HG02981 (cell line): ENCODE data around the gene PGM5.

Source experiments
- ATAC-seq: cut with Tn5 transposase; IDR thresholded peaks from one replicate; pipeline ENCODE4 v1.9.1; 2021; ENCODE audit warnings: mild to moderate bottlenecking, moderate library complexity; ENCODE audit not compliant: unreplicated experiment

Gene PGM5

DNA sequence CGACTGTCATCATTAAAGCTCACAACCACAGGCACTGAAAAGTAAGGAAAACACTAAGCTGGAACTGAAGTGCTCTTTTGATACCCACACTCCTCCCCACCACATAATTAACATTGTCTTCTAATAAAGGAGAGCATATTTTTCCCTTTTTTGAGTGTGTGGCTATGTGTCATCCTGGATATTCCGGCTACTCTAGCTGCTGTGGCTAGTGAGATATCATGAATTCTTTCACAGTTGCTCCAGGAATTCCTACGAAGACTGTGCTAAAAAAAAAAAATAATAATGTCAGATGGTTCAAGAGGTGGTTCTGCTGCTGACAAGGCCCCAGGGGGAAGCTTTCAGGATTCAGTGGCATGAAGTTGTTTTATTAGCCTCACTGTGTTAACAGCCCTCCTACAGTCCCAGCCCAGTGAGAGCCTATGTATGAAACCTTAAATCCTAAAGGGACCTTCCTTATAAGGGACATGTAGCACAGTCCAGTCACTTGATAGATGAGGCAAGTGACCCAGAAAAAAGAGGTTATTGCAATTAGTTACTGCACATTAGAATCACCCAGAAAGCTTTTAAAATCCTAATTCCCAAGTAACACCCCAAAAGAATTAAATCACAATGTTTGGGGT, 137.7 kb downstream of the PGM5 start:
- ATAC-seq = no peak

DNA sequence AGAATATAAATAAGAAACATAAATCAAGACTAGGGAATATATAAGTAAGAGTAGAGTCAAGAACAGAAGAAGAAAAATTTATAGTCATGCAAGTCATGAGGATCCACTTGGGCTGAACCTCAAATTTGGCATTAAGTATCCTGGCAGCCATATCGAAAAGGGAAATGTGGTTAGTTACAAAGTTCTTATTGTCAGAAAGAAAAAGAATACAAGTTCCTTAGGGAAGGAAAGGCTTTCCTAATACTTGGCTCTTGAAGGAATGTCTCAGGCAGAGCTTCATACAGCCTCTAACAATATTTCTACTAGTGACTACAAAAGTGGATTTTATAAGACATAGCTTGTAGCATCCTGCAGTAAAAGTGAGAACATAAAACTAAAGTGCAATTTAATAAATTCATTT, 138.8 kb downstream of the PGM5 start:
- ATAC-seq = no peak

DNA sequence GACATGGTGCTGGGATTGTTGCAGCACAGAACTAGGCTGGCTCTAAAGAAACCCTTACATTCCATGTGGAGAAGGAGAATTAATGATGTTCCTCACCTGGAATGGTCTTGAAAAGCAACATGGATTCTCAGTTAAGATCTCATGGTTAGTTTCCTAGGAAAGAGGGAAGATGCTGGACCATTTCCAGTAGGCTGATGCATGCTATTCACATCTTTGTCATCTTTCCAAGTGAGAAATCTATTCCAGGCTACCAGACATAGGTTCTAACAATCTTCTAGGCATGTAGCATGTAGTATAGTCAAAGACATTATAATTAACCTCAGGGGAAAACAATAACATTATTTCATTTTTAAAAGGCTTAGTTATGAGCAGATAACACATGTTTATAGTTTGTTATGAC, 139.9 kb downstream of the PGM5 start:
- no peak for ATAC-seq

DNA sequence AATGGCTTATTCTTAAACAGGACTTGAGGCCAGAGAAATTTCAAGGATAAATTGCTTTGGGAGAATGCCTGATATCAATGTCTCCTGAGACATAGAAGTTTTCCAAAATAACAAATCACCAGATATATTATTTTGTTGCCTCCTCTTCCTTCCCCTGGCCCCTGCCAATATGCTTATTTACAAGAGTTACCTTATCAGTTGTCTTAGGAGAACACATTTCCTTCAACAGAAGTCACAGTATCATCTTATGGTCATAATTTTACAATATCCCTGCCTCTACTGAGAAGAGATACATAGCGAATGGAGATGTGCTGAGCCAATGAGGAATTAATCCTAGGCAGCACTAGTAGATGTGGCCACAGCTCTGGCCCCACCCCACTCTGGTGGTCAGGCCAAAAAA, 141.2 kb downstream of the PGM5 start:
- no peak for ATAC-seq

DNA sequence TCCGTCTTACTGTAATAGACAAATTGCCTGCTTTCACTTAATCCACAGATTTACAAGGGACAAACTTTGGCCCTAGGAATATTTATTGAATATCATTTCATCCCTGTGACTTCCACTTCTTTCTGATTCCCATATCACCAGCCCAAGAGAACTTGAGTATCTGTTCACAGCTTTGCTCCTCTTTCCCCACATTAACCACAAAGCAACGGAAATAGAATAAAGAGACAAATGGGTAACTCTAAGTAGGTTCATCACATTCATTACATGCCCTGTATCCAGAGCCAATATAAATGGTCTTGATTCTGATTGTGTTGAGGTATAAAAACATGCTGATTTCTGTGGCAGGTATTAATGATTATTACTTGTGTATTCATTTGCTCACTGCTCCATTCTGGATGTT, 142.4 kb downstream of the PGM5 start:
- ATAC-seq = no peak

DNA sequence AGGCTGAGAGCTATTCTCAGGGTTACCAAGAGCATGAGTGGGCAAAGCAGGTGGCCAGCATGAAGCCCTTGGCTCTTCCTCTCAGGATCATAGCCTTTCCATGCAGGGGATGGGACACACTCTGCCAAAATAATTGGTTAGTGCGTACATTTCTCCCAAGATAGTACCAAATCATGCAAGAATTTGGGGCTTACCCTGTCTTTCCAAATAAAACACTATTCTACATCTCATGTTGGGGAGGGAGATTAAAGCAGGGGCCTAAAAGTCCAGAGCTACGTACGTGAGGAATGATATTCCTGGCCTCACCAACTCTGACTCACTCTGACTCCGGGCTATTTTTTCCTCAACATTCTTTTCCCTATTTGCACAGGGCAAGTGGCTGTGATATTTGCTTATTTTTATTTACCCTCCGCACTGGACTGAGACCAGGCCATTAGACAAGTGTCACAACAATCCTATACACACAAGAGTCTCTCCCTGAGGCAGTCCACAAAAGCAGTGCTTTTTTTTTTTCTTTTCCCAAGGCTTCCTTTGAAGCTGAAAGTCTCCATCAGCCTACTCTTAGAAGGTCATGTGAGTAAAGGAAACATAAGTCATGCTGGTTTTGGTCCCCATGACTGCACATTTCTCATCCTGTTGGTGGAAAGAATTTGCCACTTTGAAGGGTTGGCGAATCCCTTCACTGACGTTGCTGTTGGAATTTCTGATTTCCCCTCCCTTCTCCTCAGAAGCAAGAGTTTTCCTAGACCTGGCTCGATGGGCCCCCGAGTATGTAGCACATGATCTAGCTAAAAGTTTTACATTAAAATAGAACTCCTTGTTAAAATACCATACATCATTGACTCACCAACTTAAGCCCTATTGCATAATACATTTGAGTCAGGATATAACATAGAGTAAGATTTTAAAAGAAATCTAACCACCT, 144.3 kb downstream of the PGM5 start:
- ATAC-seq = no peak

DNA sequence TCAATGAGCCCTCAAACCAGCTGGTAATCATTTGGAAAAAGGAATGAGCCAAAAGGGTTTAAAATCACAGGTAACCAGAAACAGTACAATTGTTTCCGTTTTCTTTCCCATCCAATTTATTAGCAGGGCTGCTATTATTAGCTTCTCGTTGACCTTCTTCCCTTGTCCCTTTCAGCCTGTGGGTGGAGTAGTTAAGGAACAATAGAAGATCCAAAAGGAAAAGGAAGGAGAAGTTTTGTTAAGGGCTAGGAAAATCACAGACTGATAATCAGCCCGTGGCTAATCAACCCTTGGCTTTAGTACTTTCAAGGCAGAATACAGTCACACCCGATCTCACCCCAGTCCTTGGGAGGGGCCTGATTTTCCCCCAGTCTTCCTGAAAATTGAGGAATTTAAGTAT, 145.9 kb downstream of the PGM5 start:
- no peak for ATAC-seq

DNA sequence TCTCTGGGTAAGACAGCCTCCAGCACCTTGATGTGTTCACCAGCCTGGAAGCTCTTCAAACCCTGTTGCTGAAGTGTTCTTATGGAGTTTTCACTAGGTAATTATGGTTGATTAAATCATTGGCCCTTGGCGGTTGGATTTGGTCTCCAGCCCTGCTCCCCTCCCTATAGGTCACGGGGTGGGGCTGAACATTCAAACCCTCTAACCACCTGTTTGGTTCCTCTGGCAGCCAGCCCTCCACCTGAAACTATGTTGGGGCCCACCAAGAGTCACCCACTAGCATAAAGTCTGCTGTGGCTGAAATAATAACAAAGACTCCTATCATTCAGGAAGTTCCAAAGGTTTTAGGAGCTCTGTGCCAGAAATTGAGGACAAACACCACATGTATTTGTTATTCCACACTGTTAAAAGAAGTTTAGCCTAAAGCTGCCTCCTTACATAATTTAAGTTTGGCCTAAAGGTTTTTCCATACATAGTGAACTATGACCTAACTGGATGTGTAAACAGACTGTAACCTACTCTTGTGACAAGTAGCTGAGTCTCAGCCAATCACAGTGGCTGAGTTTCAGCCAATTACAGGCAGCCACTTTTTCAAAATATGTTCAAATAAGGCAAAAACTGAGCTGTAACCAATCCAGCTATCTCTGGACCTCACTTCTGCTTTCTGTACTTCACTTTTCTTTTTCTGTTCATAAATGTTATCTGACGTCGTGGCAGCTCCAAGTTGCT, 149.4 kb downstream of the PGM5 start:
- peak; percentile 65 for ATAC-seq

DNA sequence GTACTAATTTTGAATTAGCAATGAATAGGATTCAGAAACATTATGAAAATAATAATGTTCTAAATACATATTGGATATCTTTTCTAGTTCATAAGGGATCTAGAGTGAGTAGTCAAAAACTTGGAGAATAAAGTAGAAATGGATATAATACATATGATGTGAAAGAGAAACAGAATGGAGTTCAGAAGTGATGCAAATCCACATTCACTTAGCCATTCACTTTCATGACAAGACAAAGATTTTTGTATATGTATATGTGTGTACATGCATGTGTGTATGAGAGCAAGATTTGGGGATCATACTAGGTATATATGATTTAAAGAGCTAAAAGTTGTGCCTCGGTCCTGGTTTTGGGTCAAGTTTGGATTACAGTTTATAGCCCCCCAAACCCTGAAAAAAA, 150.1 kb downstream of the PGM5 start:
- ATAC-seq = no peak

DNA sequence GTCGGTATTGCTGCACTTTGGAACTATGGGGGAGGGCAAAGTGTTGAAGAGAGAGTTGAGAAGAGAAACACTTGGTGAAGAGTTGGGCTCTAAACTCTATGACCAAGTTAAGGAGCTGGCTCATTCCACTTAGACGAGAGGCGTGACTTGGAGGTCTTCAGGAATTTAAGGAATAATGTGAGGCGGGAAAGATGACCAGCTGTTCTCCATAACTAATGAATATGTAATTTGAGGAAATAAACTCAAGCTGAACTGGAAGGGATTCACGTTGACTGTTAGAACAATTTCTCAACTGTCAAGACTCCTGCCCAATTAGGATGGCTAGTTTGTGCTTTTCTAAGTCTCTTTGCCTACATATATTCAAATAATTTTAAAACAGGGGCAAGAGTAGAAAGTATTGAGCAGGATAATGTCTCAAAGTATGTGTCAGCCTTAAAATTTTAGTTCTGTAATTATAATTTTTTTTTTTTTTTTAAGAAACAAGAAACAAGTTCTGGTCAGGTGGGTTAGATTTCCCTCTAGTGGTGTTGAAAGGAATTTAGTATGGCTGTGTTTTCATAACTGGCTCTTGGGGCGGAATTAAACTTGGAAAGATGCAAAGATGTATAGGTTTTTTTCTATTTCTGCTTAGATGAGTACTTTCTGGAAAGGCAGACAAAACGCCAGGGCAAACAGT, 150.9 kb downstream of the PGM5 start:
- ATAC-seq = no peak

DNA sequence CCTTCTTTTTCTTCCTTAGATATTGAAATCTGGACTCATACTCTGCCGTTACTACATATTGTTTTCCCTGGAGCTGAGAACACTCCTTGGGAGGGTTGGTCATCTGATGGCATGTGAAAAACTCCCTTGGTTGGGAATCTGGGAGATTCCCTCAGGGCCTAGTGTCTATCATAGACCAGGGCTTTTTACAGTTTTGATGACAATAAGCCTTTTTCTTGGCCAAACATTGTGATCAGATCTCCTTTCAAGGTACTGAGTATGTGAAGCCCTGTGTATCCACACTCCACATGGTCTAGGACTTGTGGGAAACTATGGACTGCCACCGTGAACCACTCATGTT, 151.4 kb downstream of the PGM5 start:
- no peak for ATAC-seq

DNA sequence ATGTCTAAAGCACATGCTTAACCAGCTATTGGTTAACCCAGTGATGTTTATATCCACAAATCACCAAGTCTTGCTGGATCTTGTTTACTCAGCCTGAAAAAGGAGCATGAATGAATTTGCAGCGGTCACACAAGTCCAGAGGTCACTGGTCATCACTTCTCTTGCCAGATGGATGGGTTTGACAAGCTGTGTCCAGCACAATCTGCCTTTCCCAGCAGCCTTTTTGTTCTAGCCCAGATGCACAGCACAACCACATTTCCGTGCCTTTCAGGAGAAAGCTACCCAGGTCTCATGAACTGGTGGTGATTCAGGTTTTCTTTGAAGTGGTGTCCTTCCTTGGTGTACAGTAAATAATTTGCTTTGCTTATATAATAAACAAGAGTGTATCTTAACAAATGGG, 152.1 kb downstream of the PGM5 start:
- ATAC-seq = no peak

DNA sequence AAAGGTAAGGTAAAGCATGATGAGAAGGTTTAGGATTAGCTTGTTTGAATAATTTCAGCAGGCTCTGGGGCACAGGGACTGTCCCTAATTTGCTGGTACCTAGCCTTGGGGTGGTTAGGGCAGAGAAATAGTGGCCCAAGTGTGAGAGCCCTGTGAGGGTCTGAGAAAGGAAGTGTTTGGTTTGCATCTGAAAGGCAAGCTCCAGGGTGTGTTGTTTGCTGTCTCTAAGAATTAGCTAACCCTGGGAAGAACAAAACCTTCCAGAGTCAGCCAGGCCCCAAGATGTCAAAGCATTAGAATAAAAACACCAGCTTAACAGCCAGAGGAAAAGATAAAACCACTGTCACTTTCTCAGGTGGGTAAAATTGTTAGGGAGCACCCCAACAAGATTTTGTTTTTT, 153.3 kb downstream of the PGM5 start:
- ATAC-seq = no peak

DNA sequence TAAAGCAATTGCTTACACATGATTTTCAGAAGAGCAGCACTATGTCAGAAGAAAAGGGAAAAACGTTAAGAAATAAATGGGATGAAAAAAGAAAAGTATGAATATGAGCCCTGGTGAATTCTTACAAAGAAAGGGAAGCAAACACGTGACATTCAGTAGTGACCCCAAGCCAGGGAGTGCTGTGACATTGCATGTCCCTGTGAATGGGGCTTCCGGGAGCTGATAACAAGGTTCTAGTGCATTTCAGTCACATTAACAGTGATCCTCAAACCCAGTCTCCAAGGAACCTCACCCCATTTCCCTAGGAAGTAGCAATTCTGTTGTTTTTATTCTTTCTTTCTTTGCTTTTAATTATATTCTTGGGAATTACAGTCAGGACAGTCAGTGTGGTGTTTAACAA, 157.0 kb downstream of the PGM5 start:
- no peak for ATAC-seq

DNA sequence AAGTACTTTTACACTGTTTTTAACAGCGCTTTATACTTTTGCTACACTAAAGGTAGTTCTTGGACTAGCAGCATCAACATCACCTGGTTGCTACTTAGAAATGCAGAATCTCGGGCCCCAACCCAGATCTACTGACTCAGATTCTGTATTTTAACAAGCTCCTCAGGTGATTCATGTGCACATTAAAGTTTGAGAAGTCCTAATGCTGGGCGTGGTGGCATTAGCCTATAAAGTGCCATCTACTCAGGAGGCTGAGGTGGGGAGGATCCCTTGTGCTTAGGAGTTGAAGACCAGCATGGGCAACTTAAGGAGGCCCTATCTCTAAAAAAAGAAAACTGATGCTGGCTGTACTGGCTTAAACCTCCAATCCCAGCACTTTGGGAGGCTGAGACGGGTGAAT, 157.6 kb downstream of the PGM5 start:
- no peak for ATAC-seq

DNA sequence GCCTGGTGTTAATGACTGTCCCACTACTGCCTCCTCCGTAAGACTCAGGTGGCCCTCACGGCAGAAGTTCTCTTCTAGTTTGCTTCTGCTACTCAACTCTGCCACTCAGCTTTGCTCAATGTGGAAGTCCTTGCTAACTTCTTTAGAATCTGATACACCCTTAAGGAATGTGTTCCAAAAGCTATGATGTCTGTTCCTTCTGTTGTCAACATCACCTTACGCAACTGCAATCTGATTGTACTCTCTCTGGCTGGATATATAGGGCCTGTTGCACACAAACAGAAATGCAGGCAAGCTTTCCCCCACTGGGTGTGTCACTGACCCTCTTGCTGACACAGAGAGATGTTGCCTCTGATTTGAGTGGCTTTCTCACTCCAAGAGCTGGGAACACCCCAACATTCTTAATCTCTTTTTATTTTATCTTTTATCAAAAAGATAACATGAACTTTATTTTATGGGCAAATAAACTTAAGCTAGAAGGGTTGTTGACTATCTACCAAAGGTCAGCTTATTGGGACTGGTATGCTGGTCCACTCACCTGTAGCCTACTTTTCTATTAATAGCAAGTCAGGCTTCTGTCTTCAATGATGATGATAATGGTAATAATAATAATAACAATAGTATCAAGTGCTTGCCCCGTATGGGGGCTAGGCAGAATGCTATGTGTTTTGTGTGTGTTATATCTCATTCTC, 159.1 kb downstream of the PGM5 start:
- no peak for ATAC-seq

DNA sequence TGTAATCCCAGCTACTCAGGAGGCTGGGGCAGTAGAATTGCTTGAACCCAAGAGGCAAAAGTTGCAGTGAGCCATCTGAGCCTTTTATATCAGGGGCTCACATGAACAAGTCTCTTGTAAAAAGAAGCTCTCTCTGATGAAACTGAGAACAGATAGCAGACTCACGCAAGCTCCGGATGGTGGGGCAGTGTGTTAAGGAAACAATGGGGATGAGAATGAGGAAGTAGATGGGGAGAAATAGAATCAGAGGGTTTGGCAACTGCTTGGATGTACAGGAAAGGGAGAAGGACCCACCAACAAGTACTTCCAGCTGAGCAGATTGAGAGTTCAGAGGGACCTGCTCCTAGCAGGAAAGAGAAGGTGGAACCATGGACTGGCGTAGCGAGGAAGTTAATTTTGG, 165.7 kb downstream of the PGM5 start:
- no peak for ATAC-seq

DNA sequence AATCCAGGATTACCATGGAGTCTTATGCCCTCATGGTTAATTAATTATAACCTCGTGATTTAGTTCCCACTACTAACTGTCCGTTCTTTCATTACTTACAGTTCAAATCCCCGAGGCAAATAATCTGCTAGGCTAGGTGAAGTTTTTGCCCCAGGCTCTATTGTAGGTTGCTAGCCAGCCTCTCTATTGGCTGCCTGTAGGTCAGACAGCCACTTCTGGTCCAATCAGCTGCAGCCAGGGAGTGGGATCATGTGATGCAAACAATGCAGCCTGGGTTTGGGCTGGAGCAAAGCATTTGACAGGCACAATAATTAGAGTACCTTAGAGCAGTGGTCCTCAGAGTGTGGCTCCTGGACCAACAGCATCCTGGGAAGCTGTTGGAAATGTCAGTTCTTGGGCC, 166.5 kb downstream of the PGM5 start:
- no peak for ATAC-seq

DNA sequence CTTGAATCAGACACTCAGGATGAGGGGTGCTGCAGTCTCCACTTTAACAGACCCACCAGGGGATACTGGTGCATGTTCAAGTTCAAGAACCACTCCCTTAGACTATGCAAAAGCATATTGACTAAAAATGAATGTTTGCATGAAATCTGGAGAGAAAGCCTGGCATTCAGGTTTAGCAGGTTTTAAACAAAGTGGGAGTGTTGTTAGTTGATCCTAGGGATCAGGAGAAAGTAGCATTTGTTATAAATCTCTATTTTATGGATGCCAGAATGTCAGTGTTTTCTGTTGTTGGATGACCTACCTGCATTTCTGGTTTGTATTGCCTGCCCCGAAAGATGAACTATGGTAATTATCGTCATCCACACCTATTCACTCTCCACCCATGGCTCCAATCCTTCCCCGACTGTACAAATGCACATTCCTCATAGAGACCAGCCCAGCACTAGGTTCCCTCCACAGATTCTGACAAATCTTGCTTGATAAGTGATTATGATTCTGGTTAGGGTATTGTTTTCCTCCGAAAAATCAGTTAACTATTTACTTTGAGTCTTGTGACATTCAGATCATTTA, 167.0 kb downstream of the PGM5 start:
- ATAC-seq = no peak

DNA sequence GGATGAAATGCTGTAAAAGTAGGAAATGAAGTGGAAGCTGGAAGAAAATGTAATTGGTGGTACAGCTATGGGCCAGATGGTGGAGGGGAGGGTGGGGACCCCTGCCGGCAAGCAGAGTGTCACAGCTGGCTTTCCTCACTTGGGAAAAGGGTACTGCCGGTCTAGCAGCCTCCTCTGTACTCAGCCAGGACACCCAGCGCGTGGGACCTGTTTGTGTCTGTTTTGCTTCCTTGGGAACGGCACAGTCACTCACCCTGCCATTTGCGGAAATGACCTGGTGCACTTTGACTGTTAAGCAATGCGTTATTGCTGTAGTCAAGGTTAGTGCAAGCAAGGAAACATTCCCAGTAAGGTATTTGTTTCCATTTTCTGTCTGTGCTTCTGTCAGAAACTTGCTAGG, 174.2 kb downstream of the PGM5 start:
- no peak for ATAC-seq

DNA sequence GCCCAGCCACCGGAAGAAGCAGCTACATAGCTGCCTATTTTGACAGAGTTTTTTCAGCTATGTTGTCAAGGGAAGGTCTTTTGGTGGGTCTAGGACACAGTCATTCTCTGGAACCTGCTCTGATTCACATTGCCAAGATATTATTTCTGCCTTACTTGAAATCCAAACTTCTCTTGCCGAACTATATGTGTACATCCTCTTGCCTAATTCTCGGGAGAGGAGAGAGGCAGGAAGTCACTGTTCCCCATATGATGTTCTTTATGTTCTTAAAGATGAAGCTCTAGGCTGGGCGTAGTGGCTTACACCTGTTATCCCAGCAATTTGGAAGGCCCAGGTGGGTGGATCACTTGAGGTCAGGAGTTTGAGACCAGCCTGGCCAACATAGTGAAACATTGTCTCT, 175.7 kb downstream of the PGM5 start:
- ATAC-seq = no peak
